GM19455 (cell line): ENCODE results near the gene SDCBP2.

Experiments used
- ATAC-seq: cut with Tn5 transposase; IDR thresholded peaks from one replicate; pipeline ENCODE4 v1.9.1; 2021; ENCODE audit not compliant: unreplicated experiment

Gene SDCBP2

DNA sequence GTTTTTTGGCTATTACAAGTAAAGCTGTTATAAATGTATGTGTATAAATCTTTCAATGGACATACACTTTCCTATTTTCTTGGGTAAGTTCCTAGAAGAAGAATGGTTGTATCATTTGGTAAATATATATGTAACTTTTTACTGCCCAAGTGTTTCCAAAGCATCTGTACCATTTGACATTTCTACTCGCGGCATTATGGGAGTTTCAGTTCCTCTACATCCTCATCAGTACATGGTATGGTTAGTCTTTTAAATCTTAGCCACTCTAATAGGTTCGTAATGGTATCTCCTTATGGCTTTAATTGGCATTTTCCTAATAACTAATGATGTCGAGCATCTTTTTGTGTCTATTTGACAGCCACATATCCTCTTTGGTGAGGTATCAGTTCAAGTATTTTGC is 49.9 kb downstream of the SDCBP2 start:
- no peak for ATAC-seq

- no peak for ATAC-seq
Measured at GRCh38 chr20:1277529-1278322, 51.2 kb downstream of the SDCBP2 start.

DNA sequence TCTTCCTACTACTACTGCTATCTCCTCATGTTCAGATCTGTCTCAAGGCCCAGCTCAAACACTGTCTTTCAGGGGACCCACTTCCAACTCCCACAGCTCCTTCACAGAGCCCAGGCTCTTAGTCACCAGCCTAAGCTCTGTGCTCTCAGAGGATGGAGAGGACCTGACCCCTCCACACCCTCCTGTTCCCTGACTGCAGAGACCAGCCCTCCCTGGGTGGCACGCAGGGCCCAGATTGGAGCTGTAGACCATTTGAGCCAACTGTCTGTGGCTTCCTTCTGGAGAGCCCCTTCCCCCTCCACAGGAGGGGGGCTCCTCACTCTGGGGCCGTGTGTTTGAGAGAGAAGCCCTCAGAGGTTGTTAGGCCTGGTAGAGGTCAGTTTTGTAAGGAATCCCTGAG is 53.0 kb downstream of the SDCBP2 start:
- ATAC-seq: no peak

- no peak for ATAC-seq
Measured at GRCh38 chr20:1274485-1275311, 54.2 kb downstream of the SDCBP2 start.

DNA sequence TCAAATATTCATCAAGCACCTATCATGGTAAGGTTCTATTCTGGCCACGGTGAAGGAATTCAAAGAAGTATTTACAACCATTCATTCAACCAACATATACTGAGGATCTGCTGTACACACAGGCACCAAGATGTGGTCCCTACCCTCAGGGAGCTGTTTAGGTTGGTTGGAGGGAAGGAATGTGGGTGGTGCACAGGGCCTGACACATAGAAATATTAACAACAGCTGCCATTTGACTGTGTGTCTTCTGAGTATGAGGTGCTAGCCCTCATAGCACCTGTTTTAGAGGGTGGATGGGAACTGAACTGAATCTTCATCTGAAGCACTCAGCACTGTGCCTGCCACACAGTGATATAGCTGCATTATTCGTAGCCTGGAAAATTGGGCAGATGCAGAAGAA is 55.6 kb downstream of the SDCBP2 start:
- no peak for ATAC-seq

- no peak for ATAC-seq
Measured at GRCh38 chr20:1272368-1273100, 56.4 kb downstream of the SDCBP2 start.

DNA sequence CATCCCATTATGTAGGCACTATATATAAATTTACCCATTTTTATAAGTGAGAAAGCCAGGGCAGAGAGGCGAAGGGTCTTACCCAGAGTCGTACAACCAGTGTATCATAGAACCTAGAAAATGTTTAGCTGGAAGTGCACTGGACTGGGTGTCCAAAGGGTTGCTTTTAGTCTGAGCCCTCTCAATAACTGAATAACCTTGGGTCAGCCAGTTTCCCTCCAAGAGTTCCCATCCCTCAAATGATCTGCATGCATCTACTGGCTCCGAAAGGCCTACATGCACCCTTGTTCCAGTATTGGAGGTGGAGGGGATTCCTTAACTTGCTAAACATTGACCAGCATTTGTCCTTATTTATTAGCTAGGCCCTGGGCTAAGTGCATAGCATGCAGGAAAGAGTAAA is 59.1 kb downstream of the SDCBP2 start:
- no peak for ATAC-seq

DNA sequence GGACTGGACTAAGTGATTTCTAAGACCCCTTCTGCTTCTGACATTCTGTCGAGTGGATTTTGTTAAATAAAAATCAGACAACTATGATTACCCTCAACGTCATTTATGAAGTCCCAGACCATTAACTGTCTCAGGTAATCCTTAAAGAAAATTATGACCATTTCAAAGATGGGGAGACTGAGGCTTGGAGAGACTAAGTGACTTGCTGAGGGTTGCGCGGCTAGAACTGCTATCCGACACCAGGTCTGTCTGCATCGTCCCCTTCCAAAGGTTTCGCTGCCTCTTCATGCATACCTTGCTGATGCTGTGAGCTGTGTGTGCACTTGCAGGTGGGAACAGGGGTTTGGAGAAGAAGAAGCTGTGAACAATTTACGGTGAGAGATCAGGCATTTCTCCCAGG is 59.7 kb downstream of the SDCBP2 start:
- no peak for ATAC-seq

DNA sequence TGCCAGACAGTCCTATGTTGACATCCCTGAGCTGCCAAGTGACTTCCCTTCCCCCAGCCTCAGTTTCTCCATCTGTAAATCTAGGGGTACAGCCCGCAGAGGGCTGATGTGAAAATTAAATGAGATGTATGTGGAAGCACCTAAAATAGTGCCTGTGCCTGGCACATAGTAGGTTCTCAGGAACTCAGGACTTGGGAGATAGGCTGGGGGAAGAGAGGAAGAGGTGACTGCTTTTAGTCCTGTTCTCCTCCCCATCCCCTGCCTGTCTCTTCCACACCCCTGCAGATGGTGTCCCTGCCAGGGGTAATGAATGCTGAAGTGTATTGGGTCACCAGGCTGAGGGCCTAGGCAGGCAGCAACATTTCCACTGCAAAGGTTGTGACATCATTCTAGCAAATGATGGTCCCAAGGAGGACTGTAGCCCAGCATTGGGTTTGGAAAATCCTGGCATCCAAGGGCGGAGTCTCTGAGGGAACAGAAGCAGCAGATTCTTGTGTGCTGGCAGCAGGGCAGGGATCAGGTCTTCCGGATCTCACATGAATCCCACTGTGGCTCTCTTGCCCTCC is 61.0 kb downstream of the SDCBP2 start:
- ATAC-seq: no peak

DNA sequence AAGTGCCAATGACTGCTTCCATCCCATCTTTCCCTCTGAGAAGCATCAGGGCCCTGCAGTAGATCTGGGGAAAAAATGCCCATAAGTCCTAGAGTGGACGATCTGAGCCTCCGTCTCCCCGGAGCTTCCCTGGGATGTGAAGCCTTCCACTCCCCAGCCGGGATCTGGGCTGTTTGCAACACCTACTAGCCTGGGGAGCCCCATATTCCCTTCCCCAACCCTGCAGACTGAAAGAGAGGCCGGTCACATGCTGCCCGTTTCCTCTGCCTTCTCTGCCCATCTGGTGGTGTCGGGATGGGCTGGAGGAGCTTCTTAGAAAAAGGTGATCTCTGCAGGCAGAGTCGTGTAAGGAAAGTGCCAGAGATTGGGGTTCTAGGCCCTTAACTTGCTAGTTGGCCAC is 61.8 kb downstream of the SDCBP2 start:
- ATAC-seq: no peak

DNA sequence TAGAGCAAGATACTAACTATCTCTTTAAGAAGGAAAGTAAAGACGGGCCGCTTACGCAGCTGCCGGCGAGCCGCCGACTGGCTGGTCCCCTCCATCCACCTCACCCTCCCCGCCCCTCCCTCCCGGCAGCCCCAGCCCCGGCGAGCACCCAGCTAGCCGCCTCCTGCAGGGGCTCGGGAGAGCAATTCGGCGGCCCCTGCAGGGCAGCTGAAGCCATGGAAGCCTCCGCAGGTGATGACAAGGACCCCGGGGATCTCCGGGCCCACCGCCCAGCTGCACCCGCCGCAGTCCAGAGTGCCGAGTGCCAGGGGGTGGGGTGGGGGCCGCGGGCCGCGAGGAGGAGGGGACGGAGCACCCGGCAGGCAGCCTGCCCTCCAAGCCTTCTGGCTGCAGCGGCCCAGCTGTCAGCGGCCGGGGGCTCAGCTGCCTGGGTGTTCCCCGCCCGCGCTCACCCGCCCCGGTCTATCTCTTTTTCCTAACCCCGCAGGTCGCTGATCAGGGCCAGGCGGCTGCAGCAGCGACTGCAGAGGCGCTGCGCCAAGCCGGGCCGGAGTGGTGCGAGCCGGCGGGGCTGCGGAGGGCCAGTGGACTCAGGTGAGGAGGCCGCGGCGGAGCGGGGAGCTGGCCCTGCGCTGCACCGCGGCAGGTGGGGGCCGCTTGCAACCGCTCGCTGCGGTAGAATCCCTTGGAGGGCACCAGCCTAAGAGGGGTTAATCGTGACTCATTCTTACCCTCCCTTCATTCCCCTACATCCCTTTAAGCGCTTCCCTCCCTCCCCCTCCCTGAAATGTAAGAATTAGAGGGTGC is 62.6 kb downstream of the SDCBP2 start, which contains the start of gene SNPH:
TSS of gene SNPH (plus strand) at position 128 of the 807 bp plus-strand sequence. CDS start 29,946 bp downstream, outside the sequence.
- no peak for ATAC-seq

- no peak for ATAC-seq
Measured at GRCh38 chr20:1265916-1266166, 63.1 kb downstream of the SDCBP2 start.

- ATAC-seq: no peak
Measured at GRCh38 chr20:1265226-1265915, 63.6 kb downstream of the SDCBP2 start.

GRCh38 chr20:1264727-1265126 is 64.2 kb downstream of the SDCBP2 start:
- no peak for ATAC-seq

DNA sequence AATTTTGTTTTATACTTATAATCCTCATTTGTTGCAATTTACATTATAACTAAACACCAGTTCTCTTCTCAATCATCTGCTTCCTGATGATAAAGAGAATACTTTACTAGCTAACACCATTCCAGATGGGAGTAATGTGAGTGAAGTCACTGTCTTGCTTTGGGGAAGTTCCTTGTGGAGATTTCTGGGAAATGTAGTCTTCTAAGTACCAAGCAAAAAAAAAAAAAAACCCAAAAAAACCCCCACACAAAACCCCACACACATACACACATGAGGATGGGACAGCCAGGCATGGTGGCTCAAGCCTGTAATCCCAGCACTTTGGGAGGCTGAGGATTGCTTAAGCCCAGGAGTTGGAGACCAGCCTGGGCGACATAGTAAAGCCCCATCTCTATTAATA is 65.1 kb downstream of the SDCBP2 start:
- no peak for ATAC-seq
